ENCODE results near the gene MIS18BP1.

DNA sequence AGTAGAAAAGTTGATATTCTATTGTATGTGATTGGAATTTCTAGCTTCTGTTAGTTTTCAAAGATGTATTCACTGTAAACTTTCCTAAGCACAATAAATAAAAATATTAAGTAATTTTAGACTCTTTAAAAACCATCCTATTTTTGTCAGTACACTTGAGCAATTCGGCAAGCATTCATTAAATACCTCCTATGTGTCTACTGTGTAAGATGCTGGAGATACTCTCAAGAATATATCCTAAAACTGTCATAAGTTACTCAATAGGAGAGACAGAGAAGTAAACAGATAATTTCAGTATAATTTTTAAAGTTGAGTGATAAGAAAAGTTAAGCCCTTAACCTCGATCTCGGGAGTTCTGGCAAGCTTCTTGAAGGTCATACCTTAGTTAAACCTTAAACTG lies 71.2 kb downstream of the MIS18BP1 start:
- TF ChIP-seq, protein P1, sequence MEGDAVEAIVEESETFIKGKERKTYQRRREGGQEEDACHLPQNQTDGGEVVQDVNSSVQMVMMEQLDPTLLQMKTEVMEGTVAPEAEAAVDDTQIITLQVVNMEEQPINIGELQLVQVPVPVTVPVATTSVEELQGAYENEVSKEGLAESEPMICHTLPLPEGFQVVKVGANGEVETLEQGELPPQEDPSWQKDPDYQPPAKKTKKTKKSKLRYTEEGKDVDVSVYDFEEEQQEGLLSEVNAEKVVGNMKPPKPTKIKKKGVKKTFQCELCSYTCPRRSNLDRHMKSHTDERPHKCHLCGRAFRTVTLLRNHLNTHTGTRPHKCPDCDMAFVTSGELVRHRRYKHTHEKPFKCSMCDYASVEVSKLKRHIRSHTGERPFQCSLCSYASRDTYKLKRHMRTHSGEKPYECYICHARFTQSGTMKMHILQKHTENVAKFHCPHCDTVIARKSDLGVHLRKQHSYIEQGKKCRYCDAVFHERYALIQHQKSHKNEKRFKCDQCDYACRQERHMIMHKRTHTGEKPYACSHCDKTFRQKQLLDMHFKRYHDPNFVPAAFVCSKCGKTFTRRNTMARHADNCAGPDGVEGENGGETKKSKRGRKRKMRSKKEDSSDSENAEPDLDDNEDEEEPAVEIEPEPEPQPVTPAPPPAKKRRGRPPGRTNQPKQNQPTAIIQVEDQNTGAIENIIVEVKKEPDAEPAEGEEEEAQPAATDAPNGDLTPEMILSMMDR (IDR thresholded peaks at IDR 0.05) = no peak
- TF ChIP-seq POLR2A (IDR thresholded peaks at IDR 0.05) = no peak
